ENCODE results near the gene PGM5.
"Not testable (repeated sequence)": the region's sequence is repeated elsewhere in the genome, so short reads cannot be mapped to it uniquely, and the experiment has no call there.

Gene PGM5

GRCh38 chr9:68383894-68384293 lies 27.5 kb downstream of the PGM5 start:
- not testable (repeated sequence) for DNase-seq

GRCh38 chr9:68389558-68389957 lies 33.1 kb downstream of the PGM5 start:
- not testable (repeated sequence) for DNase-seq

- not testable (repeated sequence) for DNase-seq
Measured at GRCh38 chr9:68390737-68391136, 34.3 kb downstream of the PGM5 start.

GRCh38 chr9:68396411-68397094 lies 40.1 kb downstream of the PGM5 start:
- DNase-seq = not testable (repeated sequence)

GRCh38 chr9:68397095-68397423 lies 40.6 kb downstream of the PGM5 start:
- not testable (repeated sequence) for DNase-seq

- DNase-seq = not testable (repeated sequence)
Measured at GRCh38 chr9:68397796-68398195, 41.4 kb downstream of the PGM5 start.

GRCh38 chr9:68398324-68398723 lies 41.9 kb downstream of the PGM5 start:
- not testable (repeated sequence) for DNase-seq

GRCh38 chr9:68404421-68405185 lies 48.2 kb downstream of the PGM5 start:
- DNase-seq = not testable (repeated sequence)

GRCh38 chr9:68411865-68412264 lies 55.5 kb downstream of the PGM5 start:
- not testable (repeated sequence) for DNase-seq

- DNase-seq = not testable (repeated sequence)
Measured at GRCh38 chr9:68412754-68413153, 56.3 kb downstream of the PGM5 start.

- DNase-seq = not testable (repeated sequence)
Measured at GRCh38 chr9:68415065-68415464, 58.7 kb downstream of the PGM5 start.

- no peak for DNase-seq
Measured at GRCh38 chr9:68416936-68417564, 60.6 kb downstream of the PGM5 start.

GRCh38 chr9:68417762-68418161 lies 61.4 kb downstream of the PGM5 start:
- no peak for DNase-seq

GRCh38 chr9:68418259-68418845 lies 61.9 kb downstream of the PGM5 start:
- DNase-seq = no peak

- no peak for DNase-seq
Measured at GRCh38 chr9:68419901-68420300, 63.5 kb downstream of the PGM5 start.

- no peak for DNase-seq
Measured at GRCh38 chr9:68426755-68427154, 70.3 kb downstream of the PGM5 start.

- no peak for DNase-seq
Measured at GRCh38 chr9:68427216-68427977, 71.0 kb downstream of the PGM5 start.

GRCh38 chr9:68428481-68428880 lies 72.1 kb downstream of the PGM5 start:
- no peak for DNase-seq

GRCh38 chr9:68429631-68430030 lies 73.2 kb downstream of the PGM5 start:
- DNase-seq = no peak

- no peak for DNase-seq
Measured at GRCh38 chr9:68431307-68431706, 74.9 kb downstream of the PGM5 start.

- no peak for DNase-seq
Measured at GRCh38 chr9:68433531-68434110, 77.2 kb downstream of the PGM5 start.

- no peak for DNase-seq
Measured at GRCh38 chr9:68437785-68438184, 81.4 kb downstream of the PGM5 start.
